EL (cell line): ENCODE measurements around the gene ACAA1.
"Not testable (repeated sequence)": the region's sequence is repeated elsewhere in the genome, so short reads cannot be mapped to it uniquely, and the experiment has no call there.

Experiments used
- DNase-seq: peaks from one replicate; pipeline ENCODE4 v3.0.0-alpha.2; 2016

The ACAA1 gene

DNA sequence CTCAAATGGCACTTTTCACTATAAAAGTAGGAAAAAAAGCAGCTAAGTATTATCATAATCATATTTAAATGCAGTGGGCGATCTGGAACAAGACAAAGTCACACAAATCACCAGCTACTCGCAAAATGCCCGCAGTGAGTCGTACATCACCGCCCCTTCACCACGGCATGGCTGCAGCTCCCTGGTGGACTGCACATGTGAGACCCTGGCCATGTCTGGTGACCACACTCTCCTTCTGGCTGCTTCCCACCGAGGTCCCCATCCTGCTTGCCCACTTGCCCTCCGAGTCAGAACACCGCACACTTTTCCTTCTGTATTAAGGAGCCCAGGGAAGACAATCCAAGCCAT, 38.6 kb downstream of the ACAA1 start:
- DNase-seq = no peak

DNA sequence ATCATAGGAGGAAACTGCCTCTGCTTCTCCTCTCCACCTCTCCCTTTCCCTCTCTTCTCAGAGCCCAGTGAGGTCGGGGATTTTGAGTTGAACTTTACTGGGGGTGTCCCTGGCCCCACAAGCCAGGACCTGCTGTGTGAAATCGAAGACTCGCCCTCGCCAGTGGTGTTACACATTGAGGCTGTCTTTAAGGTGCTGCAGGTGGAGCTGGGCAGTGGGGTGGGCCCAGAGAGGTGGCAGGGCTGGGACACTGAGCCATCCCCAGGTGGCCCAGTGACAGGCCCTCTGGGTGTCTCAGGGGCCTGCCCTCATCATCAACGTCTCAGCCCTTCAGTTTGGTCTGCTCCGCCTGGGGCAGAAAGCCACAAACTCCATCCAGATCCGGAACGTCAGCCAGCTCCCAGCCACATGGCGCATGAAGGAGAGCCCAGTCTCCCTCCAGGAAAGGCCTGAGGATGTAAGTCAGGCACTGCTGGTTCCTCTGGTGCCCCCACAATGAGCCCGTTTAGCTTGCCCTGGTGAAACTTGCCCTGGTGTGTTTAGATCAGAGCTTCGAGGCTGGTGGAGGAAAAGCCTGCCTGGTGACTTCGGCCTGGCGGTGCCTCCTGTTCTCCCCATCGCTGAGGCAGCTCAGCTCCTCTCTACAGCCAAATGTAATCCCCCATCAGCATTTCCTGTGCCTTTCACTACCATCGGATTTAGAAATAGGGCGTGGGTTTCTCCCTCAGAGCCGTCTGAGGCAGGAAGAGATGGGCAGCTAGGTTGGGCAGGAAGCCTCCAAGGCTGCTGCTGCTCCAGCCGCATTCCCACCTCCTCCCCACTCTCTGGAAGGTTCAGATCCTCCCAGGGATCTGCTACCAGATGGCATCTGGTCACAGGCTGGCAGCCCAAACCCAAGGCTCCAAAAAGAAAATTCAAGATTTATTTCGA, 39.2 kb downstream of the ACAA1 start:
- no peak for DNase-seq

DNA sequence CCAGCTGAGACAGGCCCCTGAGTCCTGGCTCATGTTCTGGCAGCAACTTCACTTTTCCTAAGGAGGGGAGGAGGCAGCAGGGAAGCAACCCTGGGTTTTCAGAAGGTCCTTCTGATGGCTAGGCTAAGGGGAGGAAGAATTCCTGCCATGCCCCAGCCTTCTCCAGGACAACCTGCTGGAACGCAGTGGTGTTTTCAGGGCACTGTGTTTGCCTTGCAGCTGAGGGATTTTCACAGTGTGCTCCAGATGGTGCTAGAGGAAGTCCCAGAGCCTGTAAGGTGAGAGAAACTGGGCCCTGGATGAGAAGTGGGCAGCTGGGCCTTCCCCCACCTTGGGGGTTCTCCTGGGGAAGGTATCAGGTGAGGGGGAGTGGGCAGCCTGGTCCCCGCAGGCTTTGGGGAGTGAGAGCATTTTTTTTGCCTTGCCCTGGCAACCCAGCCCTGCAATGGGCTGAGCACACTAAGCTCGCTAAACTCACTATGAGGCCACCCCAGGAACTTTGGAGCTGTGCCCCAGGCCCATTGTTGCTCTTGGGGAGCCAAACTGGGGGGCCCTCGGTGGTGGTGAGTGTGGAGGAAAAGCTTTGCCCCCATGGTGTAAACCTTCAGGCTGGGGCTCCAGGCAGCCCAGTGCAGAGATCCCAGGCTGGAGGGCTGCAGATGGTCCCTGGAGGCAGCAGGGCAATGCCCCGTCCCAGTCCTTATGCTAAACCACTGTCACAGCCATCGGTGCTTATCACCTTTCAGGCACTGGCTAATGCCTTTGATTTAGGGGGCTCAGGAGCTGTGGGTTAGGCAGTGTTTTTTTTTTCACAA, 41.1 kb downstream of the ACAA1 start:
- no peak for DNase-seq

DNA sequence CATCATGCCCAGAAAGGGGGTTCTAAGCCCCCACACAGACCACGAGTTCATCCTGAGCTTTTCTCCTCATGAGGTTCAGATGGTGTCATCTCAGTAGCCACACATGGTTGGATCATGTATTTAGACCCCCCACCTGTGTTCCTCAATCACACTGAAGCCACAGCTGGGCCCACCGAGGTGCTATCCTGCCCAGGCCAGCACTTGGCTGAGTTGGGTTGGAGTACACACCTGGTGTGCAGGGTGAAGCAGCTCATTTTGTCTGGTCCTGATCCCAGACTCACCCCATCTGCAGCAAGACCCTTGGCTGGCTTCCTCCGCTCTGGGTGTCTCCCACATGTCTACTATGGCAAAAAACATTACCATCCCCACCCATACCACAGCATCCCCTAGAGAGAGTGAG, 41.9 kb downstream of the ACAA1 start:
- DNase-seq = no peak

DNA sequence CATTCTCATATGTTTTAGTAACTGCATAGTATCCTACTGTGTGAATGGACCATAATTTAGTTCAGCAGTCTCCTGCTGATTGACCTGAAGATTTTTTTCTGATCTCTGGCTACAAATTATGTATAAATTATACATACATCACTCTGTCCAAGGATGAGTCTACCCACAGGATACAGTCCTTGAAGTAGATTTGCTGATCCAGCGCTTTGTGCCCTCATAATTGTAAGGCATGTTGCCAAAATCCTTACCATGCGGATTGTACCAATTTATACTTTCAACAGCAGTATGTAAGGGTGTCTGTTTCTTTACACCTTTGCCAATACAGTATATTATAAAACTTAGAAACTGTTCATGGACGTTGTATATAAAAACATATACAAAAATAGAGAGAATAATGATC, 46.5 kb downstream of the ACAA1 start:
- DNase-seq = no peak

DNA sequence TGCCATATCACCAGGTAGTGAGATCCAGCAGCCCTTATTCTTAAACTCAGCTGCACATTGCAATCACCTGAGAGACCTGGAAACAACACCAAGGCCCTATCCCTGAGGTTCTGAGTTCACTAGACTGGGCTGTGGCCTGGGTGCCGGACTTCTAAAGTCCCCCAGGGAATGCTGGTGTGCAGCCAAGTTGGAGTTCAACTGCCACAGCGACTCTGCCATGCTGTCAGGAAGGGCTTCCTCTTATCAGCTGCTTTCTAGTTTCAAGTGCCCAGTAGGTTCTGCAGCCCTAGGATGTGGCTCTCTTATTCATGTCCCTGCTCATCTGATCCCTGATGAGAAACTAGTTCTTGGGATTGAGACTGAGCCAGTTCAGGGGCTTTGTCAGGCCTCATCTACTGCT, 47.8 kb downstream of the ACAA1 start:
- no peak for DNase-seq

DNA sequence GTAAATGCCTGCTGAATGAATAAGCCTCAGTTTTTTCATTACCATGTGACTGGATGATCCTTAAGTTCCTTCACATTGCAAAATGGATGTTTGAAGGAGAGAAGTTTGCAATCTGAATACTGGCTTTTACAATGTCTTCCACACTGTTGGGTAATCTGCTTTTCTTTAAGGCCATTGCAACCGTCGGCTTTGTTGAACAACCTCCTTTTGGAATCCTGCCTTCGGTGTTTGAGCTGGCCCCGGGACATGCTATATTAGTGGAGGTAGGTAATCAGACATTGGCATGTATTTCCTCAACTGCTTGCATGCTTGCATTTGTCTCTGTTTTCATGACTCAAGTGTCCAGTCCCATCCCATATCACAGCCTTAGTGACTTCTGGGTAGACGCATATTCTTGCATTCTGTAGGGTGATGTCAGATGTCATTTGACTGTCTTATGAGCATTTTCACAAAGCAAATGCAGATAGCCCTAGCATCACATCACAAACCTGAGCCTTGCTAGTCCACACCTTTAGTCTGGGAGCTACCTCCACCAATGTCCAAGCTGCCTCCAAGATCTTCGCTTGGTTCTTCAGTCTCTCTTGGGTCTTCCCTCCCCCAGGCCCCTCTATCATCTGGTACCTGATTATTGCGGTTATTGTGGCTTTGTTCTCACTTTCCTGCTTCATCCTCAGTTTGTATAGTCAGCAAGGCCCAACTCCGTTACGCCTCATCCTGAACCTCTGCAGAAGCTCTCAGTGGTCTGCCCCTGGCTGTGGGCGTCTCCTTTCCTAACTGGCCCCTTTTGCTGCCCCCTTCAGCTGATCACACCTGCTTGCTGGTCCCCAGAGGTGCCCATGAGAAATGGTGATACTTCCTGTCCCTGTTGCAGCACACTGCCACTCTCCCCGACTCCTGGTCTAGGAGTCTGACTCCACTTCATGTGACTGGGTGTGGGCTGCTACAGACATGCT, 48.5 kb downstream of the ACAA1 start:
- DNase-seq = no peak

DNA sequence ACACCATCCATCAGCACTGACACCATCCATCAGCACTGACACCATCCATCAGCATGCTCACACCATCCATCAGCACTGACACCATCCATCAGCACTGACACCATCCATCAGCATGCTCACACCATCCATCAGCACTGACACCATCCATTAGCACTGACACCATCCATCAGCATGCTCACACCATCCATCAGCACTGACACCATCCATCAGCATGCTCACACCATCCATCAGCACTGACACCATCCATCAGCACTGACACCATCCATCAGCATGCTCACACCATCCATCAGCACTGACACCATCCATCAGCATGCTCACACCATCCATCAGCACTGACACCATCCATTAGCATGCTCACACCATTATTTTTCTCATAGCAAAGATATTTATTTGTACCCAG, 49.6 kb downstream of the ACAA1 start:
- DNase-seq = not testable (repeated sequence)

DNA sequence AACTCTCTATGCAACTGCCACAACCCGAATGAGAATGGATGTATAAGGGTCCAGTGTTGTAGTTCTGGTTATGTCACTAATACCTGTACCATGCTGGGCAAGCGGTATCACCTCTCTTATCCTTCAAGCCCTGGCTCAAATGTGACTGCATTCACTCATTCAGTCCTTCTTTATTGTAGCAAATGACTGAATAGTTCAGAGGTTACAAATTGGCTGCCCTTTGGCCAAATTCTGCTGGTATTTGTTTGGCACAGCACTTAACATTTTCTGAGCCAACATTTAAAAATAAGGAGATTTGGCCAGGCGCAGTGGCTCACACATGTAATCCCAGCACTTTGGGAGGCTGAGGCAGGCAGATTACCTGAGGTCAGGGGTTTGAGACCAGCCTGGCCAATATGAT, 50.4 kb downstream of the ACAA1 start:
- no peak for DNase-seq

DNA sequence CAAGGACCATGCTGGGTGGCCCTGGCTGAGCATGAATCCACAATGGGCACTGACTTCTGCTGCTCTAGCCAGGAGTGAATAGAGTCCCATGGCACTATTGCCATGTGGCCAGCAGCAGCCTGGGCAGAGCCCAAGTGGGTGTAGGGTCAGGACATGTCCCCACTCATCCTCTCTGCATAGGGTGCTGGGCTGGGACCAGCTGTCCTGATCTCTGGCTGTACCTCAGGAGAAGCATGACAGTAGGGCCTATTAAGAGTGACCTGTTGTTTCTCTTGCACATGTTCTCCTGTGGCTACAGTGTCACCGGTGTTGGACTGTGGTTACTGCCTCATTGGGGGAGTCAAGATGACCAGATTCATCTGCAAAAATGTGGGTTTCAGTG, 51.0 kb downstream of the ACAA1 start:
- no peak for DNase-seq

DNA sequence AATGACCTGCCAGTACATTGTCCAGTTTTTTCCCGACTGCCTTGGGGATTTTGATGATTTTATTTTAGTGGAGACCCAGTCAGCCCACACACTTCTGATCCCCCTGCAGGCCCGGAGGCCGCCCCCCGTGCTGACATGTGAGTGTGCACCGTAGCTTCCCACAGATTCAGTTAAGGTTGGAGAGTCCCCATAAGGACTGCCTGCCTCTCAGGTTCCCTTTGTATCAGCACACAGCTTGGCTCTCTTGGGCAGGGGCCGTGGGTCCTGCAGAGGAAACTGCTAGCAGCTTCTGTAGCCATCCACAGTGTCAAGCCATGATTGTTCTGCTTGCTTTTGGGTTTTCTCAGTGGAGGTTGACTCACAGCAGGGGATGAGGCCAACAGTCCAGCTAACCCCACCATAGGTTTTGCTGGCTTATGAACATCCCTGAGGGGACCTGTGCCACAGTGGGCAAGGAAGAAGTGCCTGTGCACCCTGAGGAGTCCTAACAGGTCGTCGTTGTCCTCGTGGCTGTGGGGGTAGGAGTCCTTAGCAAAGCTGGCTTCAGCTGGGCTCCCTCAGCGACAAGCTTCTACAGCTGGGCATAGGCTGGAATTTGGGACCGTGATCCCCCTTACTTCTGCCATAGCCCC, 51.5 kb downstream of the ACAA1 start:
- no peak for DNase-seq

DNA sequence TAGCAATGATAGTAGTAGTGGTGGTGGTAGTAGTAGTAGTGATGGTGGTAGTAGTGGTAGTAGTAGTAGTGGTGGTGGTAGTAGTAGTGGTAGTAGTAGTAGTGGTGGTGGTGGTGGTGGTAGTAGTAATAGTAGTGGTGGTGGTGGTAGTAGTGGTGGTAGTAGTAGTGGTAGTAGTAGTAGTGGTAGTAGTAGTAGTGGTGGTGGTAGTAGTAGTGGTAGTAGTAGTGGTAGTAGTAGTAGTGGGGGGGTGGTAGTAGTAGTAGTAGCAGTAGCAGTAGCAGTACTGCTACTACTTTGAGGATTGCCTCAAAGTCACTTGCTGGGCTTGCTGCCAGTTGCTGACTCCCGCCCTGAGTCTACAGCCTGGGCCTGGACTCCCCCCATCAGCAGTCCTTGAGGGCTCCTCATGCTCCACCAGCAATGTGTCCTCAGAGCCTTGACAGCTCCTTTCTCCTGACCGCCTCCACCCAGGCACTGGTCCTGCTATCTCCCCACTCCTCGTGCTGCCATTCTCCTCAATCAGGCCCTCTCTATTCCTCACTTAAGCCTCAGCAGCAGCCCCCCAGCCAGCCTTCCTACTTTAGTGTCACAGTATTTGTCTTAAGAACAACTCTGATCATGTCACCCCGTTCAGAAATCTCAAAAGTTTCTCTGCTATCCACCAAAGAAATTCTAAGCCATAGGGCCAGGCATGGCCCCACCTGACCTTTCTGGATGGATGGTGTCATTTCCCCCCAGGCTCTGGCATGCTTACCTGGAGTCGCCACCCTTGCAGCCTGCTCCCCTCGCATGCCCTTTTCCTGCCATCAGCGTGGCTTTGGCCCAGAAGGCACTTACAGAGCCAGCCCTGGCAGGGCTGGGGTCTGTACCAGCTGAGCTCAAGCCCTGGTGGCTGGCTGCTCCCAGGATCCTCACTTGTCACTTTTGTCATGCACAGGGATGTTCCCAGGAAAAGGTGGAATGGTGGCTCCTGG, 52.3 kb downstream of the ACAA1 start:
- peak; percentile 60 for DNase-seq

DNA sequence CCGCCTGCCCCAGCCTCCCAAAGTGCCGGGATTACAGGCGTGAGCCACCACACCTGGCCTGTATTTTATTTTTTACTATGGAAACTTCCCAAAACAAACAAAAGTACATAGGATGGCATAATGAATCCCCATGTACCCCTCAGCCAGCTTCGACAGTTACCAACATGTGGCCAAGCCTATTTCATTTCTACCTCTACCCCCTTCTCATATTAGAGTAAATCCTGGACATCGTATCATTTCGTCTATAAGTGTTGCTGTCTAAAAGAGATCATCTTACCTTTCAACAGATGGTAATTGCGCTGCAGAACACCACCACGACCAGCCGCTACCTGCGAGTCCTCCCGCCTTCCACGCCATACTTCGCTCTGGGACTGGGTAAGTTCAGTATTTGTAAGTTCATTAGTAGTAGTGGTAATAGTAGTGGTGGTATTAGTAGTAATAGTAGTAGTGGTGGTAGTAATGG, 53.0 kb downstream of the ACAA1 start:
- DNase-seq = no peak

DNA sequence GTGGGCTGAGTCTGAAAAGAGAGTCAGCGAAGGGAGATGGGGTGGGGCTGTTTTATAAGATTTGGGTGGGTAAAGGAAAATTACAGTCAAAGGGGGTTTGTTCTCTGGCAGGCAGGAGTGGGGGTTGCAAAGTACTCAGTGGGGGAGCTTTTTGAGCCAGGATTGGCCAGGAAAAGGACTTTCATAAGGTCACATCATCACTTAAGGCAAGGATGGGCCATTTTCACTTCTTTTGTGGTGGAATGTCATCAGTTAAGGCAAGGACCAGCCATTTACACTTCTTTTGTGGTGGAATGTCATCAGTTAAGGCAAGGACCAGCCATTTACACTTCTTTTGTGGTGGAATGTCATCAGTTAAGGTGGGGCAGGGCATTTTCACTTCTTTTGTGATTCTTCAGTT, 53.7 kb downstream of the ACAA1 start:
- DNase-seq = not testable (repeated sequence)

DNA sequence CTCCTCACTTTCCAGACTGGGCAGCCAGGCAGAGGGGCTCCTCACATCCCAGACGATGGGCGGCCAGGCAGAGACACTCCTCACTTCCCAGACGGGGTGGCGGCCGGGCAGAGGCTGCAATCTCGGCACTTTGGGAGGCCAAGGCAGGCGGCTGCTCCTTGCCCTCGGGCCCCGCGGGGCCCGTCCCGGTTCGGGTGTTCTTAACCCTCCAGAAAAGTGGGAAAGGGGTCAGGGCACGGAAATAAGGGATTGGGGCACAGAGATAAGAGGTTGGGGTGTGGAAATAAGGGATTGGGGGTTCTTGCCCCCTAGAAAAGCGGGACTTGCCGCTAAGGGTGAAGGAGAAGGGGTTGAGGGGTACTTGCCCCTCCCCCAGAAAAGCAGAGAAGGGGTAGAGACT, 54.6 kb downstream of the ACAA1 start:
- not testable (repeated sequence) for DNase-seq

DNA sequence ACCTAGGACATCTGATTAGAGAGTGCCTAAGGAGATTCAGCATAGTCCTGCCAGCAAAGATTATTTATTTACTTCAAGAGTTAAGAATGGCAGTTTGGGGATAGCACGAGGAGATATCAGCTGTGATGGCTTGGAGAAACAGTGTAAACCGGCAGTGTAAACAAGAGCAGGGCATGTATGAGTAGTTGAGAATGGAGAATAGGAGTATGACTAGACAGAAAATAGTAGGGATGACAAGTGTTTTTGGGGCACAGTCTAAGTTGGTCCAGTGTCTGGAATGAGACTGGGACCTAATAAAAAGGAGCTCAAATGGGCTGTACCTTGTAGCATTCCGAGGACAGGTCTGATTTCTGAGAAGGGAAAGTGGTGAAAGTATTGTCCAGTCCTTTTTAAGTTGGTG, 59.9 kb downstream of the ACAA1 start:
- not testable (repeated sequence) for DNase-seq
